NCI-H82 (cell line): ENCODE measurements around the gene C11orf98.
"Not testable (repeated sequence)": the region's sequence is repeated elsewhere in the genome, so short reads cannot be mapped to it uniquely, and the experiment has no call there.

Source experiments
- DNase-seq: peaks from one replicate; lab custom pipeline; 2025; lab: John Stamatoyannopoulos, UW

The C11orf98 gene

DNA sequence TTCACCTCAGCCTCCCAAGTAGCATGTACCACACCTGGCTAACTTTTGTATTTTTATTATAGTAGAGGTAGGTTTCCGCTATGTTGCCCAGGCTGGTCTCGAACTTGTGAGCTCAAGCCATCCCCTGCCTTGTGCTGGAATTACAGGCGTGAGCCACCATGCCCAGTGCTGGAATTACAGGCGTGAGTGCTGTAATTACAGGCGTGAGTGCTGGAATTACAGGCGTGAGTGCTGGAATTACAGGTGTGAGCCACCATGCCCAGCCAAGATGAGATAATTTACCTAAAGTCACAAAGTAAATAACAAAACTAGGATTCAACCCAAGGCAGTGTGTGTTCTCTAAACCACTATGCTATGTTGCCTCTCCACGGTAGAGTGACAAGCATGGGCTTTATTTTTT lies 17.5 kb upstream of the C11orf98 start:
- DNase-seq, result no peak

DNA sequence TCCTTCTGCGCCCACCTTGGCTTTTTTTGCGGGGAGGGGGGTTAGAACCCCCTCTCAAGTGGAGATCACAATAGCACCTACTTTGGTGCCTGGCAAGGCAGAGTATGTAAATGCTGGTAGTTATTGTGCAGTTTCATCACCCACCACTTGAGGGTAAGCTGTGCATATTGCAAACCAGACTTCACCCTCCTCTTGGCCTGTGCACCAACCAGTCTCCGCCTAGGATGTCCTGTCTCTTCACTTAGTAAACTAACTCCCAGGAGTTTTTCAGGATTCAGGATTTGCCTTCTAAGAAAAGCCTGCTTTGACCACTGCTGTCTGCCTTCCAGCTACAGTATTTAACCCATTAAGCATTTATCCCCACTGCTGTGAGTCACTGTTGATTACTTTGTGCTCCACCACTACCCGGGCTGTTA lies 15.8 kb upstream of the C11orf98 start:
- peak; percentile 79 for DNase-seq

DNA sequence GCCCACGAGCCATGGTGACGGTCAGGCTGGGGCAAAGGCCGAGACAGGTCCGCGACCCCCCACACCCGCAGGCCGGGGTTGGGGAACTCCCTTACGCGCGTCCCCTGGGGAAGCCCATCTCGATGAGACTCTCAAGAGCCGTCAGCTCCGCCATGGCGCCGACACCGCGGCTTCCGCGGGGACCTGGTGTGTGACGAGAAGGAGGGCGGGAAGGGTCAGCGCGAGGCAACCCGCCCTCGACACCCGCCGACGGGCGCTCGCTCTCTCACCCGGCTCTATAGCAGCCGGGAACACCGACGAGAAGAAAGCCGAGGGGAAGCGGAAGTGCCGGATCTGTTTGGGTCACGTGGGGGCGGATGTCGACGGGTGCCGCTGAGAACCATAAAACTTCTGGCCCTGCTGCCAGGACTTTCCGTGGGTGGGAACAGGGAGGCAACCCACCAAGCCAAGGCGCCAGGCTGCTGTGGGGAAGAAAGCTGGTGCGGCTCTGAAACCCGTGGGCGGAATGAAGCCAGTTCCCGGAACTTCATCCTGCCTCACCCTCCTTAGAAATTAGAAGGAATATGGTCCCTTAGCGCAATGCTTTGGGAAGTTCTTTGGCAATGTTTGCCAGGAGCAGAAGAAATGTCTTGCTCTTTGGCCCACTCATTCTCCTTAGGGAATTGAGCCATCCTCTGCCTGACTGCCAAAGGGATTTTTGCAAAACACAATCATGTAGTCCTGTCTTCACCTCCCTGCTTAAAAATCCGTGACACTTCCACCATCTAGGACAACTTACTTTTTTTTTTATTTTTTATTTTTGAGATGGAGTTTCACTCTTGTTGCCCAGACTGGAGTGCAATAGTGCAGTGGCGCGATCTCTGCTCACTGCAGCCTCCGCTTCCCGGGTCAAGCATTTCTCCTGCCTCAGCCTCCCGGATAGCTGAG lies 14.0 kb upstream of the C11orf98 start, which contains the start of gene UBXN1:
TSS of gene UBXN1 (minus strand) at position 304 of the 927 bp plus-strand sequence. CDS start at position 154, 150 bp downstream.
- DNase-seq, result peak; percentile 90

DNA sequence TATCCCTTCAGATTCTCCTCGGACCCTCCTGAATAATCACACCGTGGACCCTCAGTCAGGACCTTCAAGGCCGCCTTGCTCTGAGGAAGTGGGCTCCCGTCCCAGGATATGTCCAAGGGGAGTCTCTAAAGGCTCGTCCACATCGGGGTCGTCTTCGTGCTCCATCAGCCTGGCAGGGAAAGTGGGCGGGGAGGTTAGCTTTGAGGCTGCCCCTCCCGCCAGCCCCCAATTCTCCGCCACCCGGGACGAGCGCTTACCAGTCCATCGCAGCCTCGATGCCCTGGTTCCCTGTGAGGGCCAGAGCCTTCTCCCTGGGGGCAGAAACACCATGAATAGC lies 13.4 kb upstream of the C11orf98 start:
- no peak for DNase-seq

DNA sequence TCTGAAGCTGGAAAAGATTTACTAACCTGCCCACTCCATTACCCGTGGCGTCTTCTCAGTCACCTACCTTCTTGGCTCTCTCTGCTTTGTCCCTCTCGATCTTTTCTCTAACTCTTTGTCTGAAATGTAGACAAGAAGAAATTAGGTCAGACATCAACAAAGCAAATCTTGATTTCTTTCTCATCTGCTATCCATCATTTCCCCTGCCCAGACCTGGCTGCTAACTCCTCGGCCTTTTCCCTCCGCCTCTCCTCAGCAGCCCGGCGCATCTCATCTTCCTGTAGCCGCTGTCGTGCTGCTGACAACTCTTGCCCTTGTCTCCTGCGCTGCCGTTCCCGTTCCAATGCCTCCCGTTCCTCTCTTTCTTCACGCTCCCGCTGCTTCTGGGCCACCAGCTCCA lies 12.7 kb upstream of the C11orf98 start:
- no peak for DNase-seq

DNA sequence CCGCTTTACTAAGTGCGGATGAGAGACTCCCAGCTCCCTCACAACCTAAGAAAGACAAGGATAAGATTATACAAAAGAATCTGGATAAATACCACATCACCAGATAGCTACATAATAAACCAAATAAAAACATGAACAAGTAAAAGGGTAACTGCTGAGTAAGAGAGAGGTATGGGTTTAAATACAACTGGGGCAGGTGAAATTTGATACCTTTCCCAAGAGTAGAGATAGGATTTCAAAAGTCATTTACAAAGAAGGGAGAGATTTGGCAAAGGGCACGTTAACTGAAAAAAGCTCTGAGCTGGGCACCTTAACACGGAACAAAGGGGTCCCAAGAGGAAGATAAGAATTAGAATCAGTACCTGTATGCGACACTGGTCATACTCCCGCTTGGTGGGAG lies 12.1 kb upstream of the C11orf98 start:
- no peak for DNase-seq

DNA sequence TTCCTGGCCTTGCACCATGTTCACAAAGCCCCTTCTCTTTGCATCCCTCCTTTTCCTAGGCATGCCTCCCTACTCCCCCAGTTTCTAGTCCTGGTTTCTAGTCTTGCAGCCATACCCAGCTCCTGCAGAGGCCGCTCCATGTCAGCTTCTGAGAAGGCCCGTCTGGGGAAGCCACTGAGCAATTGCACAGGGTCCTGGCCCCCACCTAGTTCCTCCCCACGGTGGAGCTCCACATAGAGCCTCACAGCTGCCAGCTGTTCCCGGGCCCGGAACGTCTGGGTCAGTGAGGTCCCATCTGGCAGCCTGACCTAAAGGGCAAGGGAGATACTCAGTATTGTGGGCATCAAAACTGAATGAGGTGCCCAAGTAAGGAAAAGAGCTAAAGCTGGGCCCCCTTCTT lies 11.7 kb upstream of the C11orf98 start:
- peak; percentile 20 for DNase-seq

DNA sequence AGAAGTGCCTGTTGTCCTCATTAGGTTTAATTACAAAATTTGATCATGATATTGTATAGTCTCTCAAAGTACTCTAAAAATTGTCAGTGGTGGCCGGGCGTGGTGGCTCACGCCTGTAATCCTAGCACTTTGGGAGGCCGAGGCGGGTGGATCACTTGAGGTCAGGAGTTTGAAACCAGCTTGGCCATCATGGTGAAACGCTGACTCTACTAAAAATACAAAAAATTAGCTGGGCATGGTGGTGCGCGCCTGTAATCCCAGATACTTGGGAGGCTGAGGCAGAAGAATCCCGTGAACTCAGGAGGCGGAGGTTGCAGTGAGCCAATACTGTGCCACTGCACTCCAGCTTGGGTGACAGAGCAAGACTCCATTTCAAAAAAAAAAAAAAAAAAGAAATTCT lies 10.4 kb upstream of the C11orf98 start:
- DNase-seq, result not testable (repeated sequence)

DNA sequence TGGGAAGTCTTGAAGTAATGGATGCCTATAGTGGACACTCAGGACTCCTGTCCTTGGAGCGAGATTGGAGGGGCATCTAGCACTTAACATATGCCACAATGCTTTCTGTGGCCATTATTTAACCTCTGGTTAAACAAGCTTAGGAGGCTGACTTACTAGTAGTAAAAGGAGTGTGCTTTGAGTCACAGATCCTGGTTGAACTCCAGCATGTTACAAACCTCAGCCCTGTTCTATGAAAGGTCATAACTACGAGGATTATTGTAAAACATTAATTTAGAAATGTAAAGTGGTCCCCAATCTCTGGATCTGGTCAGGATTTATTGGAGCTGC lies 8.2 kb upstream of the C11orf98 start:
- no peak for DNase-seq

DNA sequence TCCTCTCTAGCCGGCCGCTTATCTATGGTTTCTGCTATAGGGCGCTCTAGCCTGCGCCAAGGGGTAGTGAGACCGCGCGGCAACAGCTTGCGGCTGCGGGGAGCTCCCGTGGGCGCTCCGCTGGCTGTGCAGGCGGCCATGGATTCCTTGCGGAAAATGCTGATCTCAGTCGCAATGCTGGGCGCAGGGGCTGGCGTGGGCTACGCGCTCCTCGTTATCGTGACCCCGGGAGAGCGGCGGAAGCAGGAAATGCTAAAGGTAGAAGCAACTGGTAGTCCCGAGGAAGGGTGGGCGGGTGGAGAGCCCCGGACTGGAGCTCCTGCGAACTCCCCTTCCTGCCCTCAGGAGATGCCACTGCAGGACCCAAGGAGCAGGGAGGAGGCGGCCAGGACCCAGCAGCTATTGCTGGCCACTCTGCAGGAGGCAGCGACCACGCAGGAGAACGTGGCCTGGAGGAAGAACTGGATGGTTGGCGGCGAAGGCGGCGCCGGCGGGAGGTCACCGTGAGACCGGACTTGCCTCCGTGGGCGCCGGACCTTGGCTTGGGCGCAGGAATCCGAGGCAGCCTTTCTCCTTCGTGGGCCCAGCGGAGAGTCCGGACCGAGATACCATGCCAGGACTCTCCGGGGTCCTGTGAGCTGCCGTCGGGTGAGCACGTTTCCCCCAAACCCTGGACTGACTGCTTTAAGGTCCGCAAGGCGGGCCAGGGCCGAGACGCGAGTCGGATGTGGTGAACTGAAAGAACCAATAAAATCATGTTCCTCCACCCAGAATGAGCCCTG lies 6.8 kb upstream of the C11orf98 start, which contains the start of the genes LBHD1 and UQCC3:
TSS of gene LBHD1 (minus strand) at position 660 of the 782 bp plus-strand sequence. CDS start 2,236 bp downstream, outside the sequence.
TSS of gene UQCC3 (plus strand) at position 66 of the 782 bp plus-strand sequence. CDS start at position 139, 73 bp downstream.
- peak; percentile 93 for DNase-seq

DNA sequence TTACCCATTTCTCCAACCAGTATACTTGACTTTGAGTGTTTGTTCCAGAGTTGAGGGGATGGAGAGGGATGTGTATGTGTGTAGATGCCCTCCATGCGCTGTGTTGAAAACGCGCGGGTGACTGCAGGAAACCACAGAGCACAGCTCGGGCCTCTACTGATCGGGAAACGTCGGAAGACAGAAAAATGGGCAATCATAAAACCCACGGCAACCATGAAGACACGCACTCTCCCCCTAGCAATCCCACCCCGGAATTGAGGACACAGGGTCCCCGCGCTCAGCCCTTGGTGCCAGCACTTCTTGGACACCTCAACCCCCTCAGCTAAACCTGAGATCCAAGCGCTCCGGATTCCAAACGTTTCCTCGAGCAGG lies 6.2 kb upstream of the C11orf98 start:
- DNase-seq, result no peak

DNA sequence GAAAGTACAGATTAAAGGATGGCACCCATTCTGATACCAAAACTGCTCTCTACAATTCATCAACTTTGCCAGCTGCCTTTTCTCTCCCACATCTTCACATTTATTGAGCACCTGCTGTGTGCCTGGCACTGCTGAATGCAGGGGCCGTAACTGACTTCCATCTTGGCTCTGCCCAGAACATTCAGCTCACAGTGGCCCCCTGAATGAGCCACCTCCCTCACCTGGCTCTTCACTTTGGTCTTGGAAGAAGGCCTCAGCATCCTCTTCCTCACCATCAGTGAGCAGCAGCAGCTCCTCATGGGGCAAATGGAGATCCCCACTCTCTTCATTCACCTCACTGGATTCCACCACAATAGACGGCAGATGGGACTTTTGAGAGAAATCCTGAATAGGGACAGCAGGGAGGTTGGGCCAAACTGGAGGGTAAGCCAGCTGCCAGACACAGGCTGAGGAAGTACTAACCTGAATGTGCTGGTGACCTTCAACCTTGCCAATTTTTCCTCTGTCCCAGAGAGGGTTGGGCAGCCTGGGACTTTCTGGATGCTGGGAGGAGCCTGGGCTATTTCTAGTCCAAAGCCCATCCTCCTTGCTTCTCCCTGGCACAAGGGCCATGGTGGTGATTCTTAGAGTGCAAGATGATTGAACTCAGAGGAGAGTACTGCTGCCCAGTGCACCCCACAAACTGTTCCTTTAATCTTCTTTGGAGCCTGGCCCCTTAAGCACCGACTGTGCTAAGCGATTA lies 4.6 kb upstream of the C11orf98 start:
- DNase-seq, result peak; percentile 88

DNA sequence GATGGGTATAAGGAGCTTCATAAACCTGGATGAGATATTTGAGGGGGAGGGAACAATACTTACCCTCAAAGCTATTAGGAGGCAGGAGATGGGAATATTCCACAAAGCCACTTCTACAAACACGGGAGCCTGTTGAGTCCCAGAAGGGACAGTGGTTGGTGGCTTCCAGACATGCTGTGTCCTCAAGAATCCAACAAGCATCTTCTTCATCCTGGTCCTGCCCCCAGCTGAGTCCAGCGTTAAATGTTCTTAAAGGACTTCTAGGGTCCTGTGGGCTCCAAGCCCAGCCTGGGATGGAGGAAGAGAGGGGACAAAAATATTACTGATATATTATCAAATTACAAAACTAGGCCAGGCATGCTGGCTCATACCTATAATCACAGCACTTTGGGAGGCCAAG lies 2.5 kb upstream of the C11orf98 start:
- peak; percentile 25 for DNase-seq

DNA sequence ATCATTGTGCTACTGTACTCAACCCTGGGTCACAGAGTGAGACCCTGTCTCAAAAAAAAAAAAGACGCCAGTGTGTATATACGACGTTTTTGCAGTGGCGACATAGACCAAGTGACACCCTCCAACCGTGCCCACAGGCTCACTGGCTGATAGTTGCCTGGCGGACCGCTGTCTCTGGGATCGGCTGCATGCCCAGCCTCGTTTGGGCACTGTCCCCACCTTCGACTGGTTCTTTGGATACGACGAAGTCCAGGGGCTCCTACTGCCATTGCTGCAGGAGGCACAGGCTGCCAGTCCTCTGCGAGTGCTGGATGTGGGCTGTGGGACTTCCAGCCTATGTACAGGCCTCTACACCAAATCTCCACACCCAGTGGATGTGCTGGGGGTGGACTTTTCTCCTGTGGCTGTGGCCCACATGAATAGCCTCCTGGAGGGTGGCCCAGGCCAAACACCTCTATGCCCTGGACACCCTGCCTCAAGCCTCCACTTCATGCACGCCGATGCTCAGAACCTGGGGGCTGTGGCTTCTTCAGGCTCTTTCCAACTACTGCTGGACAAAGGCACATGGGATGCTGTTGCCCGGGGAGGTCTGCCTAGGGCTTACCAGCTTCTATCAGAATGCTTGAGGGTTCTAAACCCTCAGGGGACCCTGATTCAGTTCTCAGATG lies 1.4 kb upstream of the C11orf98 start:
- DNase-seq, result peak; percentile 37

DNA sequence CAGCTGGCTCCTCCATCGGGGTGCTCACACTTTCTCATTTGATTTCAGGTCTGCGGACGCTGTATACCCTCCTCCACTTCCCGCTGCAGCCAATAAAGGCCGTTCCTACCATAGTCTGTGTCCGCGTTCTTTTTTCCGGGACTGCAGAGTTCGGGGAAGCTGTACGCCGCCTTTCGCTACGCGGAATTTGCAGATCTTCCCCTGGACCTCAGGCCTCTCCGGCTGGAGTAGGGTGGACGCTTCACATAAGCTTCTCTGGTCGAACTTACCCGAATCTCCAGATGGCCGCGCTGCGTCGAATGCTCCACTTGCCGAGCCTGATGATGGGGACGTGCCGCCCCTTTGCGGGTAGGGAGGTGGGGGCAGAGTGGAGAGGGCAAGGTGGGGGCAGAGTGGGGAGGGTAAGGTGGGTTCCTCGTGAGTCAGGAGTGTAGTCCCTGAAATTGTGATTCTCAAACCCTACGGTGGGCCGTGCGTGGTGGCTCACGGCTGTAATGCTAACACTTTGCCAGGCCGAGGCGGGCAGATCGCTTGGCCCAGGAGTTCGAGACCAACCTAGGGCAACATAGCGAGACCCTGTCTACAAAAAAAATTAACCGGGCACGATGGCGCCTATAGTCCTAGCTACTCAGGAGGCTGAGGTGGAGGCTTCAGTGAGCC lies 719 bp upstream of the C11orf98 start:
- DNase-seq, result peak; percentile 46

DNA sequence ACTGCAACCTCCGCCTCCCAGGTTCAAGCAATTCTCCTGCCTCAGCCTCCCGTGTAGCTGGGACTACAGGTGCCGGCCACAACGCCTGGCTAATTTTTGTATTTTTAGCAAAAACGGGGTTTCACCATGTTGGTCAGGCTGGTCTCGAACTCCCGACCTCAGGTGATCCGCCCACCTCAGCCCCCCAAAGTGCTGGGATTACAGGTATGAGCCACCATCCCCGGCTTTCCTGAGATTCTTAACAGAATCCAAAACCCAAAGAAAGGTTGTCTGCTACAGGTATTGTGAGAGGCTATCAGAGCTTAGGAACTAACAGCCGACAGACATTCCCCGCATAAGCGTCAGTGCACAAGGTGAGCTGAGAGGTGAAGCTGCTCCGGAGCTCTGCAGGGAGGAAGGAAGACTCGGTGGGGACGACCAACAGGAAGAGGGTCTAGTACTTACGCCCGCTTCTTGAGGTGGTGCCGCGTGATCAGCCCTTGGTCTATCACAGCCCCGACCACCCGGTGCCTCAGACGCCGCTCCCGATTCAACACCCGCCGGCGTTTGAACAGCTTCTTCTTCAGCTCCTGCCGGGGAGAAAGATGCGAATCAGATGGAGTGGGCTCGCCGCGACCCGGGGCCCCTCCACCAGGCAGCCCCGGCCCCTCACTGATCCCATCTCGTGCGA lies 470 bp downstream of the C11orf98 start:
- peak; percentile 82 for DNase-seq

DNA sequence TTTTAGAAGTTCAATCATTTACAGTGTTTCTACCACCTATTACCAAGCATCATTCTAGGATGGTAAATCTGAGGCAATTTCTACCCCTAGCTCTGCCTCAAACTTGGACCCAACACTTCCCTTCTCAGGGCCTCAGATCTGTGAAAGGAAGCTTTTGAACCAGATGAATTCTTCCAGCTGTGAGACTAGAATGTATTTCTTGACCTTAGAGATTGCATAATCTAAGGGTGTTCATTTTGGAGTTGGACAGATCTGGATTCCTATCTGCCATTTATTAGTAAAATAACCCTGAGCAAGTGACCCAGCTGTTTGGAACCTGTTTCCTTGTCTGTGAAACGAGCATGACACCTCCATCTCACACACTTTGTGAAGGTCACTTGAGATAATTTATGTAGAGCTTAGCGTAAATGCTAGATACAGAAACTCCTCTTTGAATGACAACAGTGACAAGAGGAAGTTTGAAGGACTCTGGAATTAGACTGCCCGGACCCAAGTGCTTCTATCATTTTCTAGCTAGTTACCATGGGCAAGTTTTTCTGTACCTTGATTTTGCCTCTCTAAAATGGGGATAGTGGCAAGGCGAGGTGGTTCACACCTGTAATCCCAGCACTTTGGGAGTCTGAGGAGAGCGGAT lies 8.1 kb downstream of the C11orf98 start:
- DNase-seq, result no peak

DNA sequence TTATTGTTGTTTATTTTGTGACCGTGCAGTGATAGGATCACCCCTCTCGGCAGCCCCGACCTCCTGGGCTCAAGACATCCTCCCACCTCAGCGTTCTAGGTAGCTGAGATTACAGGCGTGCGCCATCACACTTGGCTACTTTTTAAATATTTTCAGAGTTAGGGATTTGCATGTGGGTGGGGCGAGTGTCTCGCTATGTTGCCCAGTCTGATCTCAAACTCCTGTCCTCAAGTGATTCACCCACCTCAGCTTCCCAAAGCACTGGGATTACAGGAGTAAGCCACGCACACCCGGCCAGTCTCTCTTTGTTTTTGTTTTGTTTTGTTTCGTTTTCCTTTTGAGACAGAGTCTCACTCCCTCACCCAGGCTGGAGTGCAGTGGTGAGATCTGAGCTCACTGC lies 10.7 kb downstream of the C11orf98 start:
- no peak for DNase-seq

DNA sequence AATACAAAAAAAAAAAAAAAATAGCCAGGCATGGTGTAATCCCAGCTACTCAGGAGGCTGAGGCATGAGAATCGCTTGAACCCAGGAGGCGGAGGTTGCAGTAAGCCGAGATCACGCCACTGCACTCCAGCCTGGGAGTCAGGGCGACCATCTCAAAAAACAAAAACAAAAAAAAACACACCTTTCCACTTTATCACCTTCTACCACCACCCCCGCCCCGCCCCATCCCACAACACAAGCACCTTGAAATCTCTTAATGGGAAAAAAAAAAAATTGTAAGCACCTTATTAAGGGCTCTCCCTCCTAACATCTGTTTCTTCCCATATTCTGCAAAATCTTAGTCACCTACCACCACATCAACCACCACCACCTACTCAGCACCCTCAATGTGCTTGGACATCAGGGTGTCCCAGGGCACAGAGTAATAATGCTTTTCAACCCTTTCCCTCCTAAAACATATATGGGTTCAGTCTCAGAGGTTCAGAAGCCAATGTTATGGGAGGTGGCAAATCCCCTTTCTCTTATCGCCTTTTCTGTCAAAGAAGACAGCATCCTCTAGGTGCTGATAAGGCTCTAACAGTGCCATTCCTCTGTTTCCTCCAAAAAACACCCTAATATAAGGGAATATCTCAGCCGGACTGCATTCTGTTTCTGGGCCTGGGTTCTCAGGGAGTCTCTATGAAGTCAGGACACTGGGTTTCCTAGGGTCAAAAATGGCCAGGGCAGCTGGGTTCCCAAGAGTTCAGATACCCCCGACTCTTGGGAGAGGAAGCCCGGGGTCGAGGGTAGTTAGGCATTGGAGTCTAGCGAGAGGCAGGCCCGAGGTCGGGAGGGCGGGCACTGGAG lies 12.6 kb downstream of the C11orf98 start:
- DNase-seq, result no peak
